H1 (cell line): ENCODE results near the gene NTN4. TPM values are rescaled to one million over a fixed set of nuclear protein-coding genes. Genes with fewer than 3 reads are reported as not detected.

ENCODE experiments used
- RNF2 ChIP-seq: fragments of 200-900, 300-1000 bp; sonication (generic); IDR thresholded peaks from 2 replicates; pipeline ENCODE4 v1.7.1; 2016; ENCODE audit warnings: borderline replicate concordance, low read depth, mild to moderate bottlenecking, antibody characterized with exemption, low read length; ENCODE audit not compliant: poor library complexity, severe bottlenecking; ENCODE audit errors: missing control alignments
- TAF7 ChIP-seq: optimal IDR thresholded peaks from 2 replicates; pipeline ENCODE3; 2011; ENCODE audit warnings: low read depth, mild to moderate bottlenecking, inconsistent platforms, low read length, moderate library complexity, borderline replicate concordance
- polyA plus RNA-seq, 7 experiments: library from polyadenylated mRNA; depleted of rRNA in 3 of 7; stranded (reverse) in 5 of 7; unstranded in 2 of 7; fragments of >200 nt in 5 of 7; fragments of 200-250 nt in 2 of 7; gene quantifications; 1 replicate in 5 of 7; 2 replicates in 1 of 7; 4 replicates in 1 of 7; pipeline versions ENCODE4 v1.2.1 to v1.2.3, GENCODE V29; 2011 to 2013; ENCODE audit warnings: missing spikeins in 2 of 7, mixed read lengths in 2 of 7
- total RNA-seq: library from RNA; stranded (reverse); fragmentation: NEBNext Ultra II Directional; extraction: Animal tissue kit (Norgen Biotek cat#: 25700); gene quantifications from 2 replicates; pipeline ENCODE4 v1.2.1, GENCODE V29; 2021
- TF ChIP-seq, protein P1 (sequence below): fragments of 300-600 bp; sonication (generic); IDR thresholded peaks from 2 replicates; pipeline ENCODE4 v1.7.1; 2012; ENCODE audit warnings: low read length, moderate library complexity, mild to moderate bottlenecking, inconsistent platforms; ENCODE audit not compliant: insufficient replicate concordance

Gene NTN4
- total and polyA plus RNA-seq, 2 of the 8 experiments (the other 6 are each of a cell fraction or from before 2014, with no cell fraction given), result 0.74 to 1.3 TPM

GRCh38 chr12:95759039-95759438, 31.5 kb downstream of the NTN4 start (continued):
- TF ChIP-seq, protein P1, sequence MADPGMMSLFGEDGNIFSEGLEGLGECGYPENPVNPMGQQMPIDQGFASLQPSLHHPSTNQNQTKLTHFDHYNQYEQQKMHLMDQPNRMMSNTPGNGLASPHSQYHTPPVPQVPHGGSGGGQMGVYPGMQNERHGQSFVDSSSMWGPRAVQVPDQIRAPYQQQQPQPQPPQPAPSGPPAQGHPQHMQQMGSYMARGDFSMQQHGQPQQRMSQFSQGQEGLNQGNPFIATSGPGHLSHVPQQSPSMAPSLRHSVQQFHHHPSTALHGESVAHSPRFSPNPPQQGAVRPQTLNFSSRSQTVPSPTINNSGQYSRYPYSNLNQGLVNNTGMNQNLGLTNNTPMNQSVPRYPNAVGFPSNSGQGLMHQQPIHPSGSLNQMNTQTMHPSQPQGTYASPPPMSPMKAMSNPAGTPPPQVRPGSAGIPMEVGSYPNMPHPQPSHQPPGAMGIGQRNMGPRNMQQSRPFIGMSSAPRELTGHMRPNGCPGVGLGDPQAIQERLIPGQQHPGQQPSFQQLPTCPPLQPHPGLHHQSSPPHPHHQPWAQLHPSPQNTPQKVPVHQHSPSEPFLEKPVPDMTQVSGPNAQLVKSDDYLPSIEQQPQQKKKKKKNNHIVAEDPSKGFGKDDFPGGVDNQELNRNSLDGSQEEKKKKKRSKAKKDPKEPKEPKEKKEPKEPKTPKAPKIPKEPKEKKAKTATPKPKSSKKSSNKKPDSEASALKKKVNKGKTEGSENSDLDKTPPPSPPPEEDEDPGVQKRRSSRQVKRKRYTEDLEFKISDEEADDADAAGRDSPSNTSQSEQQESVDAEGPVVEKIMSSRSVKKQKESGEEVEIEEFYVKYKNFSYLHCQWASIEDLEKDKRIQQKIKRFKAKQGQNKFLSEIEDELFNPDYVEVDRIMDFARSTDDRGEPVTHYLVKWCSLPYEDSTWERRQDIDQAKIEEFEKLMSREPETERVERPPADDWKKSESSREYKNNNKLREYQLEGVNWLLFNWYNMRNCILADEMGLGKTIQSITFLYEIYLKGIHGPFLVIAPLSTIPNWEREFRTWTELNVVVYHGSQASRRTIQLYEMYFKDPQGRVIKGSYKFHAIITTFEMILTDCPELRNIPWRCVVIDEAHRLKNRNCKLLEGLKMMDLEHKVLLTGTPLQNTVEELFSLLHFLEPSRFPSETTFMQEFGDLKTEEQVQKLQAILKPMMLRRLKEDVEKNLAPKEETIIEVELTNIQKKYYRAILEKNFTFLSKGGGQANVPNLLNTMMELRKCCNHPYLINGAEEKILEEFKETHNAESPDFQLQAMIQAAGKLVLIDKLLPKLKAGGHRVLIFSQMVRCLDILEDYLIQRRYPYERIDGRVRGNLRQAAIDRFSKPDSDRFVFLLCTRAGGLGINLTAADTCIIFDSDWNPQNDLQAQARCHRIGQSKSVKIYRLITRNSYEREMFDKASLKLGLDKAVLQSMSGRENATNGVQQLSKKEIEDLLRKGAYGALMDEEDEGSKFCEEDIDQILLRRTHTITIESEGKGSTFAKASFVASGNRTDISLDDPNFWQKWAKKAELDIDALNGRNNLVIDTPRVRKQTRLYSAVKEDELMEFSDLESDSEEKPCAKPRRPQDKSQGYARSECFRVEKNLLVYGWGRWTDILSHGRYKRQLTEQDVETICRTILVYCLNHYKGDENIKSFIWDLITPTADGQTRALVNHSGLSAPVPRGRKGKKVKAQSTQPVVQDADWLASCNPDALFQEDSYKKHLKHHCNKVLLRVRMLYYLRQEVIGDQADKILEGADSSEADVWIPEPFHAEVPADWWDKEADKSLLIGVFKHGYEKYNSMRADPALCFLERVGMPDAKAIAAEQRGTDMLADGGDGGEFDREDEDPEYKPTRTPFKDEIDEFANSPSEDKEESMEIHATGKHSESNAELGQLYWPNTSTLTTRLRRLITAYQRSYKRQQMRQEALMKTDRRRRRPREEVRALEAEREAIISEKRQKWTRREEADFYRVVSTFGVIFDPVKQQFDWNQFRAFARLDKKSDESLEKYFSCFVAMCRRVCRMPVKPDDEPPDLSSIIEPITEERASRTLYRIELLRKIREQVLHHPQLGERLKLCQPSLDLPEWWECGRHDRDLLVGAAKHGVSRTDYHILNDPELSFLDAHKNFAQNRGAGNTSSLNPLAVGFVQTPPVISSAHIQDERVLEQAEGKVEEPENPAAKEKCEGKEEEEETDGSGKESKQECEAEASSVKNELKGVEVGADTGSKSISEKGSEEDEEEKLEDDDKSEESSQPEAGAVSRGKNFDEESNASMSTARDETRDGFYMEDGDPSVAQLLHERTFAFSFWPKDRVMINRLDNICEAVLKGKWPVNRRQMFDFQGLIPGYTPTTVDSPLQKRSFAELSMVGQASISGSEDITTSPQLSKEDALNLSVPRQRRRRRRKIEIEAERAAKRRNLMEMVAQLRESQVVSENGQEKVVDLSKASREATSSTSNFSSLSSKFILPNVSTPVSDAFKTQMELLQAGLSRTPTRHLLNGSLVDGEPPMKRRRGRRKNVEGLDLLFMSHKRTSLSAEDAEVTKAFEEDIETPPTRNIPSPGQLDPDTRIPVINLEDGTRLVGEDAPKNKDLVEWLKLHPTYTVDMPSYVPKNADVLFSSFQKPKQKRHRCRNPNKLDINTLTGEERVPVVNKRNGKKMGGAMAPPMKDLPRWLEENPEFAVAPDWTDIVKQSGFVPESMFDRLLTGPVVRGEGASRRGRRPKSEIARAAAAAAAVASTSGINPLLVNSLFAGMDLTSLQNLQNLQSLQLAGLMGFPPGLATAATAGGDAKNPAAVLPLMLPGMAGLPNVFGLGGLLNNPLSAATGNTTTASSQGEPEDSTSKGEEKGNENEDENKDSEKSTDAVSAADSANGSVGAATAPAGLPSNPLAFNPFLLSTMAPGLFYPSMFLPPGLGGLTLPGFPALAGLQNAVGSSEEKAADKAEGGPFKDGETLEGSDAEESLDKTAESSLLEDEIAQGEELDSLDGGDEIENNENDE, result no peak
- TF ChIP-seq TAF7 (no peak), RNF2 (no peak)
